Lower lobe of right lung (tissue), 2 donors: ENCODE measurements around the gene GSTM5. TPM values are rescaled to one million over a fixed set of nuclear protein-coding genes. Genes with fewer than 3 reads are reported as not detected.
A peak's percentile ranks its signal among the peaks of the same experiment; 100 is the strongest.
"Not testable (repeated sequence)": the region's sequence is repeated elsewhere in the genome, so short reads cannot be mapped to it uniquely, and the experiment has no call there.

Experiments used
- ATAC-seq, 2 donors: fragments of 200-7000 bp; cut with Tn5 transposase; one replicate each; pipeline ENCODE4 v1.9.1; 2020 to 2022; ENCODE audit warnings: mild to moderate bottlenecking in 2 of 2, moderate library complexity in 2 of 2
- DNase-seq: peaks from one replicate; pipeline ENCODE4 v3.0.0-alpha.2; 2020
- H3K27ac ChIP-seq: fragments of 200-600 bp; one replicate; pipeline ENCODE4 v1.8.0; 2022
- H3K27me3 ChIP-seq: fragments of 200-600 bp; one replicate; pipeline ENCODE4 v1.8.0; 2022; ENCODE audit warnings: low read depth
- H3K36me3 ChIP-seq: fragments of 200-600 bp; one replicate; pipeline ENCODE4 v1.8.0; 2022; ENCODE audit warnings: mild to moderate bottlenecking
- H3K4me1 ChIP-seq: fragments of 200-600 bp; one replicate; pipeline ENCODE4 v1.8.0; 2022
- H3K4me3 ChIP-seq: fragments of 200-600 bp; one replicate; pipeline ENCODE4 v1.8.0; 2022; ENCODE audit warnings: mild to moderate bottlenecking
- H3K9me3 ChIP-seq: fragments of 200-600 bp; one replicate; pipeline ENCODE4 v1.8.0; 2022
- intact Hi-C: fragments of 100-400 bp; cut with DNase I; formaldehyde crosslinking; loops from one replicate; pipeline ENCODE4 v1.11.0; 2022
- total RNA-seq: library from RNA; stranded (reverse); fragmentation: NEBNext Ultra II Directional; extraction: Animal tissue kit (Norgen Biotek cat#: 25700); gene quantifications from one replicate; pipeline ENCODE4 v1.2.1, GENCODE V29; 2021
- TF ChIP-seq, protein P1 (sequence below): fragments of 200-600 bp; IDR thresholded peaks from one replicate; pipeline ENCODE4 v1.8.0; 2022; ENCODE audit warnings: antibody characterized with exemption, mild to moderate bottlenecking
- donor health status: DM: no; HTN: yes; CAD: no; lungs with severe emphysema.

Gene GSTM5
- total RNA-seq, 1 donor from 2014 or later, result 11.7 TPM

- no peaks in the 10 kb centered on the region for H3K36me3 ChIP-seq
- intact Hi-C loops, result no loop called here
- H3K4me1 ChIP-seq, result no peaks in the 10 kb centered on the region
- TF ChIP-seq, protein P1, sequence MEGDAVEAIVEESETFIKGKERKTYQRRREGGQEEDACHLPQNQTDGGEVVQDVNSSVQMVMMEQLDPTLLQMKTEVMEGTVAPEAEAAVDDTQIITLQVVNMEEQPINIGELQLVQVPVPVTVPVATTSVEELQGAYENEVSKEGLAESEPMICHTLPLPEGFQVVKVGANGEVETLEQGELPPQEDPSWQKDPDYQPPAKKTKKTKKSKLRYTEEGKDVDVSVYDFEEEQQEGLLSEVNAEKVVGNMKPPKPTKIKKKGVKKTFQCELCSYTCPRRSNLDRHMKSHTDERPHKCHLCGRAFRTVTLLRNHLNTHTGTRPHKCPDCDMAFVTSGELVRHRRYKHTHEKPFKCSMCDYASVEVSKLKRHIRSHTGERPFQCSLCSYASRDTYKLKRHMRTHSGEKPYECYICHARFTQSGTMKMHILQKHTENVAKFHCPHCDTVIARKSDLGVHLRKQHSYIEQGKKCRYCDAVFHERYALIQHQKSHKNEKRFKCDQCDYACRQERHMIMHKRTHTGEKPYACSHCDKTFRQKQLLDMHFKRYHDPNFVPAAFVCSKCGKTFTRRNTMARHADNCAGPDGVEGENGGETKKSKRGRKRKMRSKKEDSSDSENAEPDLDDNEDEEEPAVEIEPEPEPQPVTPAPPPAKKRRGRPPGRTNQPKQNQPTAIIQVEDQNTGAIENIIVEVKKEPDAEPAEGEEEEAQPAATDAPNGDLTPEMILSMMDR, result no peak
- H3K4me3 ChIP-seq, result no peak within 1 kb of the TSS
- no peak within 1 kb of the TSS for H3K27ac ChIP-seq
- no peaks in the 10 kb centered on the region for H3K9me3 ChIP-seq
- H3K27me3 ChIP-seq, result no peaks in the 10 kb centered on the region
- DNase-seq (no peak), ATAC-seq (peak in 1 of 2 donors; percentile 99)
Observed at GRCh38 chr1:109687641-109688499, 24.2 kb upstream of the GSTM5 start, which contains the start of gene GSTM1. Gene GSTM1 (plus strand): TSS chr1:109687817. CDS start chr1:109687874, 57 bp downstream.

DNA sequence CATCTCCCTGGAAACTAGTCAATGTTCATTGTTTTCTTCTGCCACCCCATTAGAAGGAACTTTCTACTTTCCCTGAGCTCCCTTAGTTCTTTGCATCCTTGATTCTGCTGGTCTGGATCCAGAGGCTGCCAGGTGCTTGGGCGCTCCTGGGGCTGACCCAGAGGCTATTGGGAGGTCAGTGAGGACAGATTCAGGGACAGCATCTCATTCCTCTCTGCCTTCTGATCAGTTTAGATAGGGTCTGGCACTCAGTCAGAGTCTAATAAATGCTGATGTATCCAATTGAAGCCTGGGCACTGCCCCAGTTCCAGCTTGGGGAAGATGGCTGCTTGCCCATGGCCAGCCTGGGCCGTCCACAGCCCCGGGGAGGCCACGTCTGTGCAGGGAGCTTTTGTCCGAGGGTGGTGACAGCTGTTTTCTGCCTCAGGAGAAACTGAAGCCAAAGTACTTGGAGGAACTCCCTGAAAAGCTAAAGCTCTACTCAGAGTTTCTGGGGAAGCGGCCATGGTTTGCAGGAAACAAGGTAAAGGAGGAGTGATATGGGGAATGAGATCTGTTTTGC lies 22.1 kb upstream of the GSTM5 start:
- no peaks in the 10 kb centered on the region for H3K27me3 ChIP-seq
- no peaks in the 10 kb centered on the region for H3K9me3 ChIP-seq
- TF ChIP-seq, protein P1, result no peak
- no peaks in the 10 kb centered on the region for H3K4me1 ChIP-seq
- no peak overlapping the region for H3K27ac ChIP-seq
- H3K4me3 ChIP-seq, result no peak overlapping the region
- intact Hi-C loops, result no loop called here
- DNase-seq (no peak), ATAC-seq (no peak)
- H3K36me3 ChIP-seq, result no peaks in the 10 kb centered on the region

GRCh38 chr1:109691759-109692158 lies 20.3 kb upstream of the GSTM5 start:
- Histone ChIP-seq H3K4me1 (no peaks in the 10 kb centered on the region), H3K36me3 (no peaks in the 10 kb centered on the region), H3K4me3 (no peak overlapping the region), H3K27ac (no peak overlapping the region), H3K9me3 (no peaks in the 10 kb centered on the region), H3K27me3 (no peaks in the 10 kb centered on the region)
- intact Hi-C loops, result no loop called here
- ATAC-seq (no peak), DNase-seq (no peak)
- TF ChIP-seq, protein P1, result no peak

GRCh38 chr1:109694400-109694799 lies 17.7 kb upstream of the GSTM5 start:
- intact Hi-C loops, H3K27ac ChIP-seq, ATAC-seq, H3K4me3 ChIP-seq, DNase-seq, H3K4me1 ChIP-seq, H3K36me3 ChIP-seq, H3K9me3 ChIP-seq, H3K27me3 ChIP-seq: not testable (repeated sequence)

- H3K27me3 ChIP-seq, H3K36me3 ChIP-seq, H3K4me1 ChIP-seq, H3K4me3 ChIP-seq, intact Hi-C loops, H3K9me3 ChIP-seq, DNase-seq, H3K27ac ChIP-seq, ATAC-seq: not testable (repeated sequence)
Observed at GRCh38 chr1:109695138-109695537, 16.9 kb upstream of the GSTM5 start.

GRCh38 chr1:109697066-109697465 lies 15.0 kb upstream of the GSTM5 start:
- H3K9me3 ChIP-seq, result no peaks in the 10 kb centered on the region

GRCh38 chr1:109697861-109698260 lies 14.2 kb upstream of the GSTM5 start:
- intact Hi-C loops, H3K4me1 ChIP-seq, ATAC-seq, H3K27me3 ChIP-seq, H3K27ac ChIP-seq, H3K9me3 ChIP-seq, H3K36me3 ChIP-seq, DNase-seq, H3K4me3 ChIP-seq: not testable (repeated sequence)

More at GRCh38 chr1:109697066-109697465, 15.0 kb upstream of the GSTM5 start:
- no peak overlapping the region for H3K4me3 ChIP-seq
- intact Hi-C loops, result no loop called here
- DNase-seq (no peak), ATAC-seq (no peak)
- H3K27me3 ChIP-seq, result no peaks in the 10 kb centered on the region
- no peak overlapping the region for H3K27ac ChIP-seq
- H3K36me3 ChIP-seq, result no peaks in the 10 kb centered on the region
- TF ChIP-seq, protein P1, result no peak
- H3K4me1 ChIP-seq, result no peaks in the 10 kb centered on the region

- H3K27me3 ChIP-seq, intact Hi-C loops, H3K9me3 ChIP-seq, DNase-seq, H3K36me3 ChIP-seq, H3K27ac ChIP-seq, ATAC-seq, H3K4me3 ChIP-seq, H3K4me1 ChIP-seq: not testable (repeated sequence)
Observed at GRCh38 chr1:109702940-109703339, 9.1 kb upstream of the GSTM5 start.
